Measurements from ENCODE around the gene ZNF35. TPM values are rescaled to one million over a fixed set of nuclear protein-coding genes. Genes with fewer than 3 reads are reported as not detected.
"Not testable (repeated sequence)": the region's sequence is repeated elsewhere in the genome, so short reads cannot be mapped to it uniquely, and the experiment has no call there.

ZNF35 gene
- polyA plus RNA-seq (2012; ENCODE audit: insufficient read depth, insufficient read length) = not detected

DNA sequence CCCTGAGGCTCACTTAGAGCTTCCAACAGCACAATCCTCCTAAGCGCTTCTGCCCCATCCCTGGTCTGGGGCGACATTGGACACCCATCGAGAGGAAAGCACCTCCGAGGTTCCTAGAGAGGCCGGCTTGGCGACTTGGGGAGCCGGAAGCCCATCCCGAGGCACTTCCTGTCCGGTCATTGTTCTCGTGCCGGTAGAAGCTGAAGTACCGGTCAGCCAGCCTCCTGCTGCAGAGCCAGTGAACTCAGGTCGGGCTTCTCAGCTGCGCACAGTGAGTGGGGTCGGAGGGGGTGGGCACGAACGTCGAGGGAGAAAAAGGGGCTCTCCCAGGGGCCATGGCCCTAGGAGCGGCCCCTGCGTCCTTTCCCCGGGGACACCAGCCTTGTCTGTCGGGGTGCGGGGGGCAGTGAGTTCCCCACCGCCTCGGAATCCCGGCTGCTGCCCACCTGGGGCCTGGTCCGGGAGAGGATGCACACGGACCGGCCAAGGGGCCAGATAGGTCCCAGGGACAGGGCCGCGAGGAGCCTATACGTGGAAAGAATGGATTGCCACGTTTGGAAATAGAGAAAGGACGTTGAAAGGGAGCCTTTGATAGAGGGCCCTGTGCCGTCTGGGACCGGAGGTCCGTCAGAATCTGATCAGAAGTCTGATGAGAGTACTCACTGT, at the start of gene ZNF35:
Gene ZNF35 (plus strand): TSS at position 169 of the 666 bp plus-strand sequence. CDS start 2,336 bp downstream, outside the sequence.
- H3K4me3 ChIP-seq (ENCODE audit: low read length) = no peak within 1 kb of the TSS
- no peak for DNase-seq (ENCODE audit: low read depth, low spot score)

DNA sequence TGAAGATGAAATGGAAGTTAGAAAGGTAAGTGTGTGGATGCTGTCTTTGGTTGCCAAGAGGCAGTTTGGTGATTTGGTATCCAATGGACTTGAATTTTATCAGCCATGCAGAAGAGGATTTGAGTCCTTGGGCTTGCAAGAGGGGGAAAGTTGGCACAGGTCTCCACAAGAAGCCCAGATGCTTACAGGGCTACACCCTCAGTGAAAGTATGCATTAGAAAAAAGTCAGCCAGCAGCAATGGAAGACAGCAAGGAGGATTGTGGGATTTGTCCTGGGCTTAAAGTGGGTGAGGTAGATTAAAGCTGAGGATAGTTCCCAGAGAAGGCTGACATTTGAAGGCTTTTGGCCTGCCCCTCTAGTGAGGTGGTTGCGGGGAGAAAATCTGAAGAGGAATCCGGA, 46.8 kb upstream of the ZNF35 start:
- no peak for DNase-seq (ENCODE audit: low read depth, low spot score)
- H3K4me3 ChIP-seq (ENCODE audit: low read length) = no peak overlapping the region

DNA sequence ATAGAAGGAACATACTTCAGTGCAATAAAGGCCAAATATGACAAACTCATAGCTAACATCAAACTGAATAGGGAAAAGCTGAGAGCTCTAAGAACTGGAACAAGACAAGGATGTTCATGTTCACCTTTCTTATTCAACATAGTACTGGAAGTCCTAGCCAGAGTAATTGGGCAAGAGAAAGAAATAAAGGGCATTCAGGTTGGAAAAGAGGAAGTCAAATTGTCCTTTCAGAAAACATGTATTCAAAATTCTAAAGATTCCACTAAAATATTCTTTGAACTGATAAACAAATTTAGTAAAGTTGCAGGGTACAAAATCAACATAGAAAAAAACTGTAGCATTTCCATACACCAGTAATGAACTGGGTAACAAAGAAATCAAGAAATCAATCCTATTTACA, 35.9 kb upstream of the ZNF35 start:
- no peak for DNase-seq (ENCODE audit: low read depth, low spot score)
- no peak overlapping the region for H3K4me3 ChIP-seq (ENCODE audit: low read length)

DNA sequence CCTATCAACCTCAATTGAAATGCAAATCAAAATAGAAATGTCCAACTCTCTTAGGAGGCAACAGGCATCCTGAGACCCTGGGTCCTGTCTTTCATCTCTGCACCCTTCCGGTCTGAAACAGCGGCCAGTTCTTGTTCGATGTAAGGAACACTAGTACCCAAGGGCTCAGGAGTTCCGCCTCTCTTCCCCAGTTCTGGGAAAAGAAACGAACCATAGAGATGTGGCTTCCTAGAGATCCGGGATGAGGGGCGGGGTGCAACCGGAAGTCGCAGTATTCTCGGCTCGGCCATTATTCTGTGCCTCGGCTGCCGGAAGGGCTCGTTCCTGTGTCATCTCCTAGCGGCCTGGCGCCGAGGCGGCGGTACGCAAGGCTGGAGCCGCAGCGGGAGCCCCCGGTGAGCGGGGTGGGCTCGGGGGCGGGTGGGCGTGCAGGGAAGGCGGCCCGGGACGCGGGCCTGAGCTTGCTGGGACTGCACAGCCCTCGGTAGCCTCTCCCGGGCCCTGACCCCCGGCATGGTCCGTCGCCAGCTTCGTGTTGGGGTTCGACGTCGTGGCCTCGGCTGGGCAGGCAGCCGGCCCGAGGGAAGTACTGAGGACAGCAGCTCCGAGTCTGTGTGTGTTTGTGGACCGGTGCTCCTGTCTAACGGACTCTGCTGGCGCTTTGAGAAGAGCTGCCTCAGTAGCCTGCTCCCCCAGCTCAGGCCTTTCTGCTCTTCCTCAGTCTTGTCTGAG, 23.6 kb upstream of the ZNF35 start, which contains the start of gene ZNF197:
Gene ZNF197 (plus strand): TSS at position 288 of the 732 bp plus-strand sequence. CDS start 4,119 bp downstream, outside the sequence.
- peak within 1 kb of the TSS; percentile 81 for H3K4me3 ChIP-seq (ENCODE audit: low read length)
- peak; percentile 55 for DNase-seq (ENCODE audit: low read depth, low spot score)

DNA sequence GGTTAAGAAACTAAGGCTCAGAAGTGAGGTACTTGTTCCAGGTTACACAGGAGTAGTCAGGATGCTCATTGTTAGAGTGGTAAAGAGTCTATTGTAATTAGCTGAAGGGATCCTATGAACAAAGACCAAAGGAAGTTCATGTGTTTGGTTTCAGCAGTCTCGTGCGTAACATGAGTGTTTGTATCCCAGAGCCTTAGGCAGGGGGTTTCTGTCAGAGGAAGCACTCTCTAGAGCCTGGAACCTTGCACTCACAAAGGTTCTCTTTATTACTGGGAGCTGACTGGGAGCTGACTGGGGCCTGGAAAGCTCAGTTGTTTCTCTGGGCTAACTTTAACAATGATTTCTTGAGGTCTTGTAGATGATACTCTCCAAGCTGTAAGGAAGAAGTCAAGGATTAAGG, 19.8 kb upstream of the ZNF35 start:
- no peak for DNase-seq (ENCODE audit: low read depth, low spot score)
- H3K4me3 ChIP-seq (ENCODE audit: low read length) = no peak overlapping the region

DNA sequence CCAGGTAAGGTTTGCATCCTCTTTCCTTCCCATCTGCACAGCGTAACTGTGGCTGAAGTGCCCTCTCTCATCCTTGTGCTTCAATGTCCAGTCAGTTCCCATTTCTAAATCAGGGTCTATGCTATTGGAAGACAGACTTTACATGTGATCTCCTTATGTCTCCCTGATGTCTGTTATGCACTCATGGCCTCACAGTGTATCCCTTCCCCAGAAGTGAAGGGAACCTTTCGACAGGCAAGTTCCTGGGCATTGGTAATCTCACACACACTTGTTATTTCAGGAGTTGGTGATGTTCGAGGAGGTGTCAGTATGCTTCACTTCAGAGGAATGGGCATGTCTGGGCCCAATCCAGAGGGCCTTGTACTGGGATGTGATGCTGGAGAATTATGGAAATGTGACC, 16.3 kb upstream of the ZNF35 start:
- DNase-seq (ENCODE audit: low read depth, low spot score) = no peak
- H3K4me3 ChIP-seq (ENCODE audit: low read length) = no peak overlapping the region

DNA sequence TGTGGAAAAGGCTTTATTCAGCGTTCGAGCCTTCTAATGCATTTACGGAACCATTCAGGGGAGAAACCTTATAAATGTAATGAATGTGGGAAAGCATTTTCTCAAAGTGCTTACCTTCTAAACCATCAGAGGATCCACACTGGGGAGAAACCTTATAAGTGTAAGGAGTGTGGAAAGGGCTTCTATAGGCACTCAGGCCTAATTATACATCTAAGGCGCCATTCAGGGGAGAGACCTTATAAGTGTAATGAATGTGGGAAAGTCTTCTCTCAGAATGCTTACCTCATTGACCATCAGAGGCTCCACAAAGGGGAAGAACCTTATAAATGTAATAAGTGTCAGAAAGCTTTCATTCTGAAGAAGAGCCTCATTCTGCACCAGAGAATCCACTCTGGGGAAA, 6.2 kb upstream of the ZNF35 start:
- DNase-seq (ENCODE audit: low read depth, low spot score) = no peak
- no peak overlapping the region for H3K4me3 ChIP-seq (ENCODE audit: low read length)

DNA sequence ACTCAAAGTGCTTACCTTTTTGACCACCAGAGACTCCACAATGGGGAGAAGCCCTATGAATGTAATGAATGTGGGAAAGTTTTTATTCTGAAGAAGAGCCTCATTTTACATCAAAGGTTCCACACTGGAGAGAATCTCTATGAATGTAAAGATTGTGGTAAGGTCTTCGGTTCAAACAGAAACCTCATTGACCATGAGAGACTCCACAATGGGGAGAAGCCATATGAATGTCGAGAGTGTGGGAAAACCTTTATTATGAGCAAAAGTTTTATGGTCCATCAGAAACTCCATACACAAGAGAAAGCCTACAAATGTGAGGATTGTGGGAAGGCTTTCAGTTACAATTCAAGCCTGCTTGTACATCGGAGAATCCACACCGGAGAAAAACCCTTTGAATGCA, 5.5 kb upstream of the ZNF35 start:
- H3K4me3 ChIP-seq (ENCODE audit: low read length) = no peak overlapping the region
- no peak for DNase-seq (ENCODE audit: low read depth, low spot score)

DNA sequence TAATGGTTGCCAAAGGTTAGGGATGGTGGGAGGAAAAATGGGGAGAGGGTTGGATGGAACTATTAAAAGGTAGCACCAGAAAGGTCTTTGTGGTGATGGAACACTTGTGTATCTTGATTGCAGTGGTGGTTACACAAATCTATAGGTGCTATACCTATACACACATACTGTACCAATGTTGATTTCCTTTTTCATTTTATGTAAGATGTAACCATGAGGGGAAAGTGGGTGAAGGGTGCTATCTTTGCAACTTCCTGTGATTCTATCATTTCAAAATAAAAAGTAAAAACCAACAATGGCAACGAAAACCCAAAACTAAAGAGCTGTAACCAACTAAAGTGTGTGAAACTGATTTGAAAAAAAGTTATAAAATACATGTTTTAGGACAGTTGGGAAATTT, 761 bp upstream of the ZNF35 start:
- no peak for DNase-seq (ENCODE audit: low read depth, low spot score)
- H3K4me3 ChIP-seq (ENCODE audit: low read length) = no peak overlapping the region

DNA sequence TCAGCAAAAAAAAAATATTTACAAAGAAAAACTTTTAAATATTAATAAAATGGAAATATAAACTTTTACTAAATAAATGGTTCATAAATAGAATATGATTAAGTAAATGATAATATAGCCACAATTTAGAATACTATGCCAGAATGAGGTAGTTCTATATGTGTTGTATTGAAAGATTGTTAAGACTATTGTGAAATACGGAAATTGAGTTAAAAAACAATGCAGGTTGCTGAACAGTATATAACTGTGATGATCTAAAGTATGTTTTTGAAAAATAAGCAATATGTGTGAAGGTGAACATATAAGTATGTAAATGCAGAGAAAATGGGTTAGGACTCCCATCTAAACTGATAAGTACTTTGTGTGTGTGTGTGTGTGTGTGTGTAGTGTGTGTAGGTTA, 1.2 kb downstream of the ZNF35 start:
- no peak overlapping the region for H3K4me3 ChIP-seq (ENCODE audit: low read length)
- DNase-seq (ENCODE audit: low read depth, low spot score) = no peak

DNA sequence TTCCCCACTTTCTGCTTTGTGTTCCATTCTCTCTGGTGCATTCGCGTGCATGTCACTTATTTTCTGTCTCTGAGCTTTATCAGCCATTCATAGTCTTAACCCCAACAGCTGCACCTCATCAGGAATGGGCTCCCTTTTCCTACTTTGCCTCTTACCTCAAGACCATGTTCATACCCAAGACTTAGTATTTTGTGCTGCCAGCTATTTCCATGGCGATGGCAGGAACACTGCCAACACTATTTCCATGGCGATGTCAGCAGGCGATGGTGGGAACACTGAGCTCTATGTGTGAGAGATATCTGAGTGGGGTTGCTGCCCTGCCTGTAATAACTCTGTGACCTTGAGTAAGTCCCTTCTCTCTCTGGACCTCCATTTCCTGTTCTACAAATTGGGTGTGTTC, 5.5 kb downstream of the ZNF35 start:
- H3K4me3 ChIP-seq (ENCODE audit: low read length) = no peak overlapping the region
- no peak for DNase-seq (ENCODE audit: low read depth, low spot score)

DNA sequence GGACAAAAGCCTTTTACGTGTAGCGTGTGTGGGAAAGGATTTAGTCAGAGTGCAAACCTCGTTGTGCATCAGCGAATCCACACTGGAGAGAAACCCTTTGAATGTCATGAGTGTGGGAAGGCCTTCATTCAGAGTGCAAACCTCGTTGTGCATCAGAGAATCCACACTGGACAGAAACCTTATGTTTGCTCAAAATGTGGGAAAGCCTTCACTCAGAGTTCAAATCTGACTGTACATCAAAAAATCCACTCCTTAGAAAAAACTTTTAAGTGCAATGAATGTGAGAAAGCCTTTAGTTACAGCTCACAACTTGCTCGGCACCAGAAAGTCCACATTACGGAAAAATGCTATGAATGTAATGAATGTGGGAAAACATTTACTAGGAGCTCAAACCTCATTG, 10.5 kb downstream of the ZNF35 start:
- no peak overlapping the region for H3K4me3 ChIP-seq (ENCODE audit: low read length)
- no peak for DNase-seq (ENCODE audit: low read depth, low spot score)

DNA sequence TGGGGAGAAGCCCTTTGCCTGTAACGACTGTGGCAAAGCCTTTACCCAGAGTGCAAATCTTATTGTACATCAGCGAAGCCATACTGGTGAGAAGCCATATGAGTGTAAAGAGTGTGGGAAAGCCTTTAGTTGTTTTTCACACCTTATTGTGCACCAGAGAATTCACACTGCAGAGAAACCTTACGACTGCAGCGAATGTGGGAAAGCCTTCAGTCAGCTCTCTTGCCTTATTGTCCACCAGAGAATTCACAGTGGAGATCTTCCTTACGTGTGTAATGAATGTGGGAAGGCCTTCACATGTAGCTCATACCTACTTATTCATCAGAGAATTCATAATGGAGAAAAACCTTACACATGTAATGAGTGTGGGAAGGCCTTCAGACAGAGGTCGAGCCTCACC, 10.9 kb downstream of the ZNF35 start:
- DNase-seq (ENCODE audit: low read depth, low spot score) = no peak
- H3K4me3 ChIP-seq (ENCODE audit: low read length) = no peak overlapping the region

DNA sequence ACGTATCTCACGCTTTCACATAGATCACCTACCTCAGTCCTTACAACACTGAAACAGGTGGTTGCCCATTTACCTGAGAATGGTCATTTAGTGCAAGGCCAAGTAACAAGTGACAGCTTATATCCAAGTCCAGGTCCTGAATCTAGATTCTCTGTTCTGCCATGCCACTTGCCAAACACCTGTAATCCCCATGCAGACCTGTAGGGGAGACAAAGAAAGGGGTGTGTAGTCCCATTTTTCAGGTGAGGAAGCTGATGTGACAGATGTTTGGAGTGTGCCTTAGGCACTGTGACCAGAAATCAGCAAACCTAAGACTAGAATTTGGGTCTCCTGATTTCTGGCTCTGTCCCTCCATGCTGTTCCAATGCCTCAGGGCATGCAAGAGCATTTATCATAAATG, 12.7 kb downstream of the ZNF35 start:
- DNase-seq (ENCODE audit: low read depth, low spot score) = peak; percentile 10
- no peak overlapping the region for H3K4me3 ChIP-seq (ENCODE audit: low read length)

DNA sequence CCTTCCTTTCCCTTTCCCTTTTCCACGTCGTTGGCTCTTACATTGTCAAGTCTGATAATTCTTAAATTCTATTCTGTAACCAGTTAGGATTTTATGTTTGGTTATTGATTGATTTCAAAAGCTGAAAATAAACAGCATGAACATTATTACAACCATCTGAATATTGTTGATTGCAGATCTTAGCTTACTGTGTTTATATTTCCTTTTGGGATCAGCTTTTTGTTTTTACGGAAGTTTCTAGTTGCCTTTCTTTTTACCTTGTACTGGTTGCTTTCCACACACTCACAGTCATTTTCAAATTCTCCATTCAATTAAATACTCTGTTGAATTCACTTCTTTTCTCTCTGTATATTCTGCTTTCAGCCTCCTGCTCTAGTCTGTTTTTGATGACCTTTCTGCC, 16.6 kb downstream of the ZNF35 start:
- DNase-seq (ENCODE audit: low read depth, low spot score) = no peak
- H3K4me3 ChIP-seq (ENCODE audit: low read length) = no peak overlapping the region

DNA sequence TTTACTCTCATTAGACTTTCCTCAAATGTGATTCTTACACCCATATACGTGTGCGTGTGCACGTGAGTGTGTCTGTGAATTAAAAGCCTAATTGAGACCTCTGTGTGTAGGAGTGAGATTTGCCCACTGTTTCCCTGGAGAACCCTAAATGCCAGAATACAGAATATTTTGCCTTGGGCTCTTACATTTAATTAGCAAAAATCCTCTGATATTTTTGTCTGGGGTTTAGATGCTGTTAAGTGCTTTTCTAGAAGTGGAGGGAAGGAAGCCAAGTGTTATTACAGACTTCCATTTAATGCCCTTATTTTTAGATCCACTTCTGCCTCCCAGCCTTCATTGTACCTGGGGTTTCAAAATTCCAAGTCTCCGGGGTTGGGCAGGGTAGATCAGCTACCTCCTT, 17.8 kb downstream of the ZNF35 start:
- H3K4me3 ChIP-seq (ENCODE audit: low read length) = no peak overlapping the region
- DNase-seq (ENCODE audit: low read depth, low spot score) = no peak

DNA sequence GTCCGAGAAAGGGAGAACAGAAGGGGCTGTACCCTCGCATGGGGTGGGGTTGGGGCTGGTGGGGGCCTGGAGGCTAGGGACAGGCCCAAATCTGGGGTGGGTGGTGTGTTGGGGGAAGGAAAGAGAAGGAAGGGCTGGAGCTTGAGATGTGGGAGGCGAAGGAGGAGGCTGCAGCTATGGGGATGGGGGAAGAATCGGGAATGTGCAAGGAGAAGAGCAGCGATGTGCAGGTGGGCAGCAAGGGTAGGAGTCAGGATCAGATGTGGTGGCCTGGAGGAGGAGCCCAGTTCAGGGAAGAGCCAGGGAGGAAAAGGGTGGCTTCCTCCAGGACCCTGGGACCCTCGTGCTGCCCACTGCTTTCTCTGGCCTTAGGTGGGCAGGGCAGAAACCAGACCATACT, 21.2 kb downstream of the ZNF35 start:
- DNase-seq (ENCODE audit: low read depth, low spot score) = no peak
- H3K4me3 ChIP-seq (ENCODE audit: low read length) = no peak overlapping the region

DNA sequence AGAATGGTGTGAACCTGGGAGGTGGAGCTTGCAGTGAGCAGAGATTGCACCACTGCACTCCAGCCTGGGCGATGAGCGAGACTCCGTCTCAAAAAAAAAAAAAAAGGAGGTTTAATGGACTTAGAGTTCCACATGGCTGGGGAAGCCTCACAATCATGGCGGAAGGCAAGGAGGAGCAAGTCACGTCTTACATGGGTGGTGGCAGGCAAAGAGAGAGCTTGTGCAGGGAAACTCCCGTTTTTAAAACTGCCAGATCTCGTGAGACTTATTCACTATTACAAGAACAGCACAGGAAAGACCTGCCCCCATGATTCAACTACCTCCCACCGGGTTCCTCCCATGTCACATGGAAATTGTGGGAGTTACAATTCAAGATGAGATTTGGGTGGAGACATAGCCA, 24.9 kb downstream of the ZNF35 start:
- H3K4me3 ChIP-seq (ENCODE audit: low read length); DNase-seq (ENCODE audit: low read depth, low spot score): not testable (repeated sequence)

DNA sequence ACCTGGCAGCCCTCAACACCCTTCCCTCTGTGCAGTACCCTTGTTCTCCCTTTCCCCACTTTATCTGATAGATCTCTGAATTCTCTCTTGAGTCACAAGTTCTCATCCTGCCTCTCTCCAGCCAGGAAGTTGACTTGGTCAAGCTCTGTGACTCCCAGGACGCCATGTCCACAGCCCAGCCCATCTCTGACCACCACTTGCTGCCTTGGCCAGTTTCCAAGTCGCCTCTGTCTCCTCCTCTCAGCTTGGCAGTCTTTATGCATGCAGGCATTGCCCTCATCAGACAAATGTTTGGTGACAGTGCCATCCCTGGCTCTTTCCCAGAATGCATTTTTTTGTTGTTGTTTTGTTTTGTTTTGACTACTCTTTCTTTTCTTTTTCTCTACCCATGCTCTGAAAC, 25.7 kb downstream of the ZNF35 start:
- no peak overlapping the region for H3K4me3 ChIP-seq (ENCODE audit: low read length)
- no peak for DNase-seq (ENCODE audit: low read depth, low spot score)

DNA sequence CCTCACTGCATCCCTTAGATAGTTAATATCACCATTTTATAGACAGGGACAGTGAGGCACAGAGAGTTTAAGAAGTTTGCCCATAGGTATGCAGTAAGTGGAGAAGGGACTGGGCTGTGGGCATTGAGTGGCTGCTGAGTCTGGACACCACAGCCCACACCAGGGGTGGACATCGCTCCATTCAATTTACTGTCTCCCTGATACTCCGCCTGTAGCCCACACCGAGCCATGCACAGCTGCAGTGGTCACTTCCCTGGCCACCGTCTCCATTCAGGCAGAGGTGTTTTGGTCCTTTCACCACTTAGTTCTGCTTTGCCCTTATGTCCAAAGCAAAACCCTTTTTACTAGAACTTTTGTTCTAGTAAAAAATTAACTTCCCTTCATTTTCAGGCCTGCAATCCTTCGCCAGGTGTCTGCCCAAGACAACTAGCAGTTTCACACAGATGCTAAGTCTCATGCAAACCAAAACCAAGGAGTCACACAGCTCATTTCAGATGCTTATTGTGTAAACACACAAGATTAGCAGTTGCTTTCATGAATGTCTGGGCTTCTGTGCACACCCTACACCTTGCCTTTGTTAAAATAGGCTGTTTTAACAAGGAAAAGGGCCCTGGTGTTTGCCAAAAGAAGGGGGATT, 30.1 kb downstream of the ZNF35 start:
- no peak for DNase-seq (ENCODE audit: low read depth, low spot score)
- no peak overlapping the region for H3K4me3 ChIP-seq (ENCODE audit: low read length)
